ENCODE measurements around the gene IGFLR1.

DNA sequence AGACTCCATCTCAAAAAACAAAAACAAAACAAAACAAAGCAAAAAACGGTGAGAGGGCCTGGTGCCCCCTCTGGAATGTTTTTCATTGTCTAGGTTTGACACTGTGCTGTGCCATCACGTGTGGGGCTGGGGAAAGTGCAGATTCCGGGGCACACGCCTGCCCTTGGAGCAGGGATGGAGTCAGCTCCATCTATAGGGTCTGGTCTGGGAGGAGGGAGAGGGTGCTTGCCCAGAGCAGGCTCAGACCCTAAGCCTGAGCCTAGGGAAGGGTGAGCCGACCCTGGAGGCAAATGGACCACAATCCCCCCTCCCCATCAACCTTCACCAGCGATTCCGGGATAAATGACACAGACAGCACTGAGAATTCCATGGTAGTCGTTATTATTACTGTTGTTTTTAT, 48.8 kb downstream of the IGFLR1 start:
- no peak for TF ChIP-seq EZH2 (IDR thresholded peaks at IDR 0.05; ENCODE audit: low read depth, low read length, severe bottlenecking)
- TF ChIP-seq CTCF (IDR thresholded peaks at IDR 0.05; ENCODE audit: control extremely low read depth in 1 of 3, insufficient read depth in 1 of 3, low read depth in 1 of 3, low read length in 3 of 3), result no peak
- TF ChIP-seq RAD21 (IDR thresholded peaks at IDR 0.05 in 1 of 2, conservative IDR thresholded peaks at IDR 0.05 in 1 of 2; ENCODE audit: low read depth in 2 of 2, low read length in 2 of 2), result no peak
- no peak for TF ChIP-seq ZNF274 (IDR thresholded peaks at IDR 0.05; ENCODE audit: borderline replicate concordance, extremely low read depth, low read length)
- no peak for TF ChIP-seq POLR2AphosphoS5 (IDR thresholded peaks at IDR 0.05; ENCODE audit: low read depth, low read length)
- TF ChIP-seq POLR2A (IDR thresholded peaks at IDR 0.05; ENCODE audit: control extremely low read depth in 1 of 2, low read depth in 2 of 2, low read length in 2 of 2), result no peak
- TF ChIP-seq YY1 (IDR thresholded peaks at IDR 0.05; ENCODE audit: low read depth, low read length), result no peak
- TF ChIP-seq FOSL1 (IDR thresholded peaks at IDR 0.05; ENCODE audit: insufficient read depth, low read depth, low read length), result no peak
- no peak for TF ChIP-seq SAP30 (IDR thresholded peaks at IDR 0.05; ENCODE audit: insufficient read depth, insufficient replicate concordance, low read length)

Measured in H1 (cell line).